GM10266 (cell line): ENCODE results near the gene NKX2-2.
"Not testable (repeated sequence)": the region's sequence is repeated elsewhere in the genome, so short reads cannot be mapped to it uniquely, and the experiment has no call there.

ENCODE experiments used
- DNase-seq: peaks from one replicate; pipeline ENCODE4 v3.0.0; 2012; ENCODE audit errors: extremely low spot score
- TF ChIP-seq, protein P1 (sequence below): IDR thresholded peaks from 2 replicates; pipeline ENCODE4 v1.5.1; 2012; ENCODE audit warnings: mild to moderate bottlenecking, low read depth; ENCODE audit not compliant: control insufficient read depth, insufficient read depth; ENCODE audit errors: missing control alignments

The NKX2-2 gene

DNA sequence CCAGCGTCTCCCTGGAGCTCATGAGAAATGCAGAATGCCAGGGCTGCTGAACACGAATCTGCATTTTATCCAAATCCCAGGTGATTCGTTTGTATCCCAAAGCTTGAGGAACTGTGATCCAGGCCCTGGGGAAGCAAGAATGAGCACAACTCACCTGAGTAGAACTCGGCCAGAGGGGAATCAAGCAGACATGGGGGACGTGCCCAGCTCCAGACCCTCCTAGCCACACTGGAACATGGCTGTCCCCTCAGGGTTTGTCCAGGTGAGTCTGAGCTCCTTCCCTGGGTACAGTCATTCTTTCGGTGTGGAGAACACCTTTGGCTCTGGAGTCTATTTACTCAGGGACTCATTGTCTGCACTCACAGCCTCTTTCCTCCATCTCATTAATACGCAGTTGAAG lies 13.3 kb downstream of the NKX2-2 start:
- TF ChIP-seq, protein P1, sequence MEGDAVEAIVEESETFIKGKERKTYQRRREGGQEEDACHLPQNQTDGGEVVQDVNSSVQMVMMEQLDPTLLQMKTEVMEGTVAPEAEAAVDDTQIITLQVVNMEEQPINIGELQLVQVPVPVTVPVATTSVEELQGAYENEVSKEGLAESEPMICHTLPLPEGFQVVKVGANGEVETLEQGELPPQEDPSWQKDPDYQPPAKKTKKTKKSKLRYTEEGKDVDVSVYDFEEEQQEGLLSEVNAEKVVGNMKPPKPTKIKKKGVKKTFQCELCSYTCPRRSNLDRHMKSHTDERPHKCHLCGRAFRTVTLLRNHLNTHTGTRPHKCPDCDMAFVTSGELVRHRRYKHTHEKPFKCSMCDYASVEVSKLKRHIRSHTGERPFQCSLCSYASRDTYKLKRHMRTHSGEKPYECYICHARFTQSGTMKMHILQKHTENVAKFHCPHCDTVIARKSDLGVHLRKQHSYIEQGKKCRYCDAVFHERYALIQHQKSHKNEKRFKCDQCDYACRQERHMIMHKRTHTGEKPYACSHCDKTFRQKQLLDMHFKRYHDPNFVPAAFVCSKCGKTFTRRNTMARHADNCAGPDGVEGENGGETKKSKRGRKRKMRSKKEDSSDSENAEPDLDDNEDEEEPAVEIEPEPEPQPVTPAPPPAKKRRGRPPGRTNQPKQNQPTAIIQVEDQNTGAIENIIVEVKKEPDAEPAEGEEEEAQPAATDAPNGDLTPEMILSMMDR = no peak
- DNase-seq = no peak

DNA sequence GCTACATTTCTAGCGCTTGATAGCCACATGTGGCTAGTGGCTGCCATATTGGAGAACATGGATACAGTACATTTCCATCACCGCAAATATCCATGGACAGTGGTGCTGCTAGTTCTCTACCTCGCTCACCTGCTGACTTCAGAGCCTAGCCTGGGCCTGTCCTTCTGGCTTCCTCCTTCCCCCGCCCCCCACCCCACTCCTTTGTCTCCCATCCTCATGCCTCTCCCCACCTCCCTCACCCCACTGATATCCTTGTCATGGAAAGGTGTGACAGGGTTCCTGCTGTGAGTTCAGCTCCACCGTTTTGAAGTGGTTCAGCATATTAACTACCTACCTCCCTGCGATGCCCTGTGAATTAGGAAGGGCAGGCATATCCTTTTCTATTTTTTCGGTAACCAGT lies 14.2 kb downstream of the NKX2-2 start:
- TF ChIP-seq, protein P1 = no peak

DNA sequence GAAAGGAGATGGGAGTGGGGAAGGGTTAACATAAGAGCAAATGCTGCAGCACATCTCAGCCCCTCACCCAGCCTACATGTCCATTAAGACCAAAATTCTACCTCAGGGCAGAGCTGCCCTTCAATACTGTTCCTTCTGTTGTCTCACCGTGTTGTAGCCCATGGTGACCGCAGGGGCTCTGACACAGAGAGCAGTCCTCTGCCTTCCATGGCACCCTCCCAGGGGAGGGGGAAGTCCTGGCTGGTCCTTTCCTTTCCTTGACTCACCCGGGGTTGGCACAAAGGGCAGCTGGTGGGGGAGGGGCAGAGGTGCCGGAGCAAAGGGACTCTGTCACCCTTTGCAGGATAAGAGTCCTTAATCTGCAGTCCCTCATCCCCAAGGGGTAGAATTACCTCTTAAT lies 15.2 kb downstream of the NKX2-2 start:
- no peak for DNase-seq
- TF ChIP-seq, protein P1 = no peak

More for the DNA sequence above, 14.2 kb downstream of the NKX2-2 start:
- no peak for DNase-seq

DNA sequence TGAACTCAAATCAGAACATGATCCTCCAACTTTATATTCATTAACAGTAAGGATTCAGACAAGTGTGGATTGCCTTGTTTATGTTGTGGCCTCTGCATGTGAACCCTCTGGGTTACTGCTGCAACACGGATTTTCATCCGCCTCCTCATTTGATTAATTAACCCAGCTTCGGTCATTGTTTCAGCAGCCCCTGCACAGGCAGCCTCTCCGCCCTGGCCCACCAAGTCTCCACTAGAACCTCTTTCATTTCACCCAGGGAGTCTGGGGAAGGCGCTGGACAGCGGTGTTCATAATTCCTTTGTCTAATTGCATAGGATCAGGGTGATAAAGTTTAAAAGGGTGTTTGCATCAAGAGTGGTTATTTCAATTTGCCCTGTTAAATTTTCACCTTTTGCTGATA lies 15.7 kb downstream of the NKX2-2 start:
- DNase-seq = no peak
- TF ChIP-seq, protein P1 = no peak

DNA sequence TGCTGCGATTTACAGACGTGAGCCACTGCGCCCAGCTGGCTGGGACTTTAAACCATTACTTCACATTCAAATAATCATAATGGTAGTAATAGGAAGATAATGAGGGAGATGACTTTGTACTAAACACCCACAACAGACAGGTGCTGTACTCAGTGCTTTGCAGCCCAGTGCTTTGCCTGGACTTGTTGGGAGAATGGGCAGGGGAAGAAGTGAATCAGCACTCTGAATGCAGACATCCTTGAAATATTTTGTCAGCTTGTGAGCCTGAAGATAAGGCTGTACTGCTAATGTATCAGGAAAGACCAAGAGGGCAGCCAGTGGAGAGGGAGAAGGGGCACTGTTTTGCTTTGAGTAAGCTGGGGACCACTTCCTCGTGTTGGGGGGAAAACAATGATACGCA lies 17.4 kb downstream of the NKX2-2 start:
- TF ChIP-seq, protein P1 = no peak
- DNase-seq = no peak

DNA sequence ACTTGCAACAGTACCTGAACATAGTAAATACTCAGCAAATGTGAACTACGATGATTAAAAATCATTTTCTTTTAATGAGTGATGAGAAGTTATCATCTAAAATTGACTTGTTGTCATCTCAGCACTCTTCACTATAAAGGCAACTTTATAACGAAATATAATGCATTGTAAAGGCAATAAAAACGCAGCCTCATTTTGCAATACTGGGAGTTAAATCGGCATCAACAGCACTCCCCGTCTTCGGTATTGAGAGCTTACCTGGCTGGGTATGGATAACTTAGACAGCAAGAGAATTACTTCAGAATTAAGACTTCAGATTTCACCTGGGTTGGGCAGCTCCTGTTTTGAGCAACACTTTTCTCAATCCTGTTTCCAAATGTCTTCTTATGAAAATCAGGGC lies 20.8 kb downstream of the NKX2-2 start:
- TF ChIP-seq, protein P1 = no peak
- DNase-seq = no peak

DNA sequence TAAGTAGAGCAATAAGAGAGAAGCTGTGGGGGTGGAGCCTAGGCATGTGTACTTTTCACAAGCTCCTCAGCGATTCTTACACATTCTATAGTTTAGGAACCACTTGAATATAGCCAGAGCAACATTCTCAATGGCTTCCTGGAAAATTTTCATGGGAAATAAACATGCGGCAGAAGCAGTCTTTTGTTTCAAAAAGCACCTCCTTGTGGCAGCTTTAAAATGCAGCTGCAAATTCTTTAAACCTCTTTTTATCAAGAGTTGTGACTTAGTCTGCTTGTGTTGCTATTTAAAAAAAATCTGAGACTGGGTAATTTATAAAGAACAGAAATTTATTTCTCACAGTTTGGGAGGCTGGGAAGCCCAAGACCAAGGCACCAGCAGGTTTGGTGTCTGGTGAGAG lies 23.8 kb downstream of the NKX2-2 start:
- TF ChIP-seq, protein P1 = no peak
- no peak for DNase-seq

DNA sequence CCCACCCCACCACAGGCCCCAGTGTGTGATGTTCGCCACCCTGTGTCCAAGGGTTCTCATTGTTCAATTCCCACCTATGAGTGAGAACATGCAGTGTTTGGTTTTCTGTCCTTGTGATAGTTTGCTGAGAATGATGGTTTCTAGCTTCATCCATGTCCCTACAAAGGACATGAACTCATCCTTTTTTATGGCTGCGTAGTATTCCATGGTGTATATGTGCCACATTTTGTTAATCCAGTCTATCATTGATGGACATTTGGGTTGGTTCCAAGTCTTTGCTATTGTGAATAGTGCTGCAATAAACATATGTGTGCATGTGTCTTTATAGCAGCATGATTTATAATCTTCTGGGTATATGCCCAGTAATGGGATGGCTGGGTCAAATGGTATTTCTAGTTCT lies 33.7 kb downstream of the NKX2-2 start:
- DNase-seq = not testable (repeated sequence)
